K562 (cell line): ENCODE measurements around the gene C17orf75. TPM values are rescaled to one million over a fixed set of nuclear protein-coding genes. Genes with fewer than 3 reads are reported as not detected.

Experiments
- ARID3B ChIP-seq: fragments of 250-450 bp; sonication (Bioruptor Pico); IDR thresholded peaks from 2 replicates; pipeline ENCODE4 v1.4.0; 2020; ENCODE audit warnings: borderline replicate concordance
- BHLHE40 ChIP-seq: IDR thresholded peaks from 2 replicates; pipeline ENCODE4 v1.6.1; 2011; ENCODE audit warnings: low read length, improper control_type of control experiment
- CBFA2T3 ChIP-seq: fragments of 450-650 bp; IDR thresholded peaks from 2 replicates; pipeline ENCODE4 v1.6.1; 2017
- CREM ChIP-seq: IDR thresholded peaks from 2 replicates; pipeline ENCODE4 v1.6.1; 2014; ENCODE audit warnings: antibody characterized with exemption, low read depth
- GATAD2B ChIP-seq: fragments of 450-650 bp; IDR thresholded peaks from 2 replicates; pipeline ENCODE4 v1.6.1; 2017; ENCODE audit warnings: mild to moderate bottlenecking, borderline replicate concordance
- GMEB1 ChIP-seq: fragments of 250-450 bp; sonication (Bioruptor Pico); IDR thresholded peaks from 2 replicates; pipeline ENCODE4 v1.4.0; 2020; ENCODE audit warnings: mild to moderate bottlenecking
- HNRNPLL ChIP-seq: fragments of 200-400 bp; formaldehyde crosslinking; IDR thresholded peaks from 2 replicates; pipeline ENCODE4 v1.6.1; 2017; ENCODE audit warnings: low read length, low read depth, mild to moderate bottlenecking; ENCODE audit not compliant: poor library complexity, severe bottlenecking
- NBN ChIP-seq: fragments of 450-650 bp; IDR thresholded peaks from 2 replicates; pipeline ENCODE4 v1.6.1; 2016; ENCODE audit warnings: low read depth, mild to moderate bottlenecking
- NCOA6 ChIP-seq: fragments of 450-650 bp; IDR thresholded peaks from 2 replicates; pipeline ENCODE4 v1.6.1; 2017; ENCODE audit warnings: mild to moderate bottlenecking
- NR2C1 ChIP-seq, 2 experiments: fragments of 450-650 bp; IDR thresholded peaks; 2 replicates each; pipeline ENCODE4 v1.6.1; 2017; ENCODE audit warnings: mild to moderate bottlenecking in 2 of 2, antibody characterized with exemption in 1 of 2, inconsistent platforms in 1 of 2, missing compliant biosample characterization in 1 of 2, missing genetic modification characterization in 1 of 2
- NRF1 ChIP-seq, 2 experiments: fragments of 450-650 bp; IDR thresholded peaks in 1 of 2; conservative IDR thresholded peaks in 1 of 2; 2 replicates each; pipeline ENCODE4 v1.6.1; 2014; ENCODE audit warnings: mild to moderate bottlenecking in 2 of 2
- PREB ChIP-seq: sonication (generic); formaldehyde crosslinking; IDR thresholded peaks from 2 replicates; pipeline ENCODE4 v1.8.1; 2023; ENCODE audit warnings: mild to moderate bottlenecking, missing genetic modification reagents
- PYGO2 ChIP-seq: fragments of 450-650 bp; IDR thresholded peaks from 2 replicates; pipeline ENCODE4 v1.6.1; 2016; ENCODE audit warnings: mild to moderate bottlenecking, missing genetic modification characterization, moderate library complexity, missing compliant biosample characterization
- RCOR1 ChIP-seq, 2 experiments: IDR thresholded peaks; 2 replicates each; pipeline ENCODE4 v1.6.1; 2012; ENCODE audit warnings: low read depth in 2 of 2, low read length in 2 of 2, borderline replicate concordance in 1 of 2, improper control_type of control experiment in 1 of 2
- RHOXF2B ChIP-seq: fragments of 250-450 bp; sonication (Bioruptor Pico); conservative IDR thresholded peaks from 2 replicates; pipeline ENCODE4 v1.5.1; 2021
- SIN3B ChIP-seq: fragments of 450-650 bp; IDR thresholded peaks from 2 replicates; pipeline ENCODE4 v1.6.1; 2017; ENCODE audit warnings: low read depth, mild to moderate bottlenecking, moderate library complexity
- SUPT5H ChIP-seq: fragments of 450-650 bp; IDR thresholded peaks from 2 replicates; pipeline ENCODE4 v1.6.1; 2016
- TBL1XR1 ChIP-seq, 2 experiments: IDR thresholded peaks; 2 replicates each; pipeline ENCODE4 v1.6.1; 2012; ENCODE audit warnings: improper control_type of control experiment in 2 of 2, low read length in 2 of 2, mild to moderate bottlenecking in 1 of 2
- TBP ChIP-seq: optimal IDR thresholded peaks from 2 replicates; pipeline ENCODE3; 2011; ENCODE audit warnings: low read depth, low read length, improper control_type of control experiment
- ZBTB7A ChIP-seq: IDR thresholded peaks from 2 replicates; pipeline ENCODE4 v1.6.1; 2011; ENCODE audit warnings: low read depth, mild to moderate bottlenecking, low read length, moderate library complexity, borderline replicate concordance; ENCODE audit not compliant: control insufficient read depth
- ZFP91 ChIP-seq: sonication (generic); formaldehyde crosslinking; IDR thresholded peaks from 2 replicates; pipeline ENCODE4 v1.8.0; 2022; ENCODE audit warnings: mild to moderate bottlenecking, missing genetic modification reagents
- ZNF282 ChIP-seq: sonication (generic); formaldehyde crosslinking; IDR thresholded peaks from 2 replicates; pipeline ENCODE4 v1.8.1; 2023; ENCODE audit warnings: missing genetic modification reagents
- ZNF76 ChIP-seq: fragments of 250-450 bp; sonication (Bioruptor Pico); IDR thresholded peaks from 2 replicates; pipeline ENCODE4 v1.4.0; 2020; ENCODE audit warnings: mild to moderate bottlenecking, moderate library complexity, borderline replicate concordance
- polyA plus RNA-seq, 8 experiments: library from polyadenylated mRNA; depleted of rRNA in 4 of 8; stranded (reverse) in 5 of 8; unstranded in 3 of 8; fragments of >200 nt; fragmentation: Nextera tagmentation in 2 of 8; fragmentation: Illumina TruSeq in 1 of 8; extraction: Ambion mirVana in 2 of 8; extraction: Trizol in 1 of 8; gene quantifications; 2 replicates each; pipeline versions ENCODE4 v1.2.1 to v1.2.3, GENCODE V29; 2011 to 2014; ENCODE audit warnings: inconsistent platforms in 1 of 8, missing spikeins in 1 of 8
- total RNA-seq, 7 experiments: library from RNA; depleted of rRNA in 6 of 7; stranded (reverse); fragments of >200 nt in 6 of 7; fragmentation: Illumina TruSeq in 2 of 7; extraction: Trizol in 2 of 7; gene quantifications; 2 replicates each; pipeline versions ENCODE4 v1.2.1 to v1.2.3, GENCODE V29; 2011 to 2021; ENCODE audit warnings: low replicate concordance in 1 of 7

C17orf75 gene
- total and polyA plus RNA-seq, 9 of the 15 experiments (the other 6 are each of a cell fraction or from before 2014, with no cell fraction given), result 15.5 to 55.7 (median 18.5) TPM

GRCh38 chr17:32341857-32342602 is at the start of gene C17orf75 (continued):
- TF ChIP-seq ZFP91 (CRISPR knock-in tag) (no peak), HNRNPLL (peak; percentile 53), CBFA2T3 (no peak; the same call in 1 of the 2 replicates), CREM (peak; percentile 82), ZNF76 (no peak), NCOA6 (no peak), RHOXF2B (0 out of 2 replicates have a peak, but pooled peaks have one; percentile 31), NR2C1 (IDR thresholded peaks at IDR 0.05) (0 out of 2 replicates have a peak, but pooled peaks have one; percentile 64), NR2C1 (tag; IDR thresholded peaks at IDR 0.05) (peak; percentile 76), GMEB1 (CRISPR knock-in tag) (peak; percentile 72; the same call in 1 of the 2 replicates), SUPT5H (peak; percentile 71), PYGO2 (tag) (no peak), ZNF282 (no peak), GATAD2B (peak; percentile 79; the same call in 1 of the 2 replicates), NRF1 (conservative IDR thresholded peaks at IDR 0.05 in 1 of 2, IDR thresholded peaks at IDR 0.05 in 1 of 2) (peak; percentile 62 to 63), TBP (peak; percentile 91), RCOR1 (IDR thresholded peaks at IDR 0.05; ENCODE audit: borderline replicate concordance in 1 of 2, low read depth in 2 of 2, low read length in 2 of 2) (peak in 1 of 2 experiments; percentile 93; a peak in 2 of 4 replicates), SIN3B (peak; percentile 91), ARID3B (CRISPR knock-in tag) (no peak), NBN (peak; percentile 86), BHLHE40 (peak; percentile 98), TBL1XR1 (IDR thresholded peaks at IDR 0.05; ENCODE audit: low read length in 2 of 2) (peak; percentile 43 to 74; a peak in 2 of 4 replicates), PREB (CRISPR knock-in tag) (peak; percentile 93; the same call in 1 of the 2 replicates), ZBTB7A (peak; percentile 62; the same call in 1 of the 2 replicates)
